Right lobe of liver (tissue), 6 donors: Measurements from ENCODE around the gene SLCO2A1. TPM values are rescaled to one million over a fixed set of nuclear protein-coding genes. Genes with fewer than 3 reads are reported as not detected.

Experiments used
- ATAC-seq, 4 donors: fragments of 200-7000 bp; cut with Tn5 transposase; one replicate each; pipeline ENCODE4 v1.9.1; 2020; ENCODE audit warnings: mild to moderate bottlenecking in 4 of 4, moderate library complexity in 4 of 4
- DNase-seq, 3 donors: peaks; one replicate each; pipeline ENCODE4 v3.0.0-alpha.2; 2020
- H3K27ac ChIP-seq, 3 donors: fragments of 200-600 bp; one replicate each; pipeline ENCODE4 v1.8.0; 2022
- H3K27me3 ChIP-seq, 2 donors: fragments of 200-600 bp; one replicate each; pipeline ENCODE4 v1.8.0; 2022
- H3K36me3 ChIP-seq, 4 donors: fragments of 200-600 bp; sonication (generic) in 1 of 4; one replicate each; pipeline versions ENCODE4 v1.5.1 to v1.8.0; 2017 to 2022; ENCODE audit warnings: control low read depth in 1 of 4
- H3K4me1 ChIP-seq, 4 donors: fragments of 200-600 bp; sonication (generic) in 1 of 4; one replicate each; pipeline versions ENCODE4 v1.5.1 to v1.8.0; 2017 to 2022; ENCODE audit warnings: control low read depth in 1 of 4
- H3K4me3 ChIP-seq, 3 donors: fragments of 200-600 bp; one replicate each; pipeline ENCODE4 v1.8.0; 2022
- H3K9me3 ChIP-seq, 4 donors: fragments of 200-600 bp; sonication (generic) in 1 of 4; one replicate each; pipeline versions ENCODE4 v1.5.1 to v1.8.0; 2017 to 2022; ENCODE audit warnings: control low read depth in 1 of 4
- POLR2A ChIP-seq: fragments of 450-650 bp; IDR thresholded peaks from one replicate; pipeline ENCODE4 v1.6.1; 2017; ENCODE audit warnings: antibody characterized with exemption, mild to moderate bottlenecking
- WGBS: methylation state at CpG from one replicate; pipeline ENCODE4 v1.1.6; 2018; ENCODE audit warnings: low coverage, low lambda C conversion rate; ENCODE audit not compliant: insufficient coverage; ENCODE audit errors: missing lambda C conversion rate; 5-methylcytosine and 5-hydroxymethylcytosine counted together
- intact Hi-C, 2 donors: fragments of 100-400 bp; cut with DNase I; formaldehyde crosslinking; loops; one replicate each; pipeline versions ENCODE4 v1.11.2 to v1.14.1; 2022
- total RNA-seq, 6 experiments: library from RNA; depleted of rRNA in 2 of 6; stranded (reverse); fragments of >200 nt in 2 of 6; fragmentation: NEBNext Ultra II Directional in 3 of 6; extraction: Animal tissue kit (Norgen Biotek cat#: 25700) in 3 of 6; gene quantifications; one replicate each; pipeline versions ENCODE4 v1.1.0 to v1.2.4, GENCODE V29; 2016 to 2023
- TF ChIP-seq, protein P1 (sequence below), 4 donors: fragments of 200-600 bp in 3 of 4; fragments of 450-650 bp in 1 of 4; IDR thresholded peaks; one replicate each; pipeline versions ENCODE4 v1.5.1 to v1.8.0; 2016 to 2022; ENCODE audit warnings: antibody characterized with exemption in 4 of 4, mild to moderate bottlenecking in 2 of 4
- donor health status: DM: no; HTN: yes; CAD: no.
- donor health status: DM: no; HTN: no; CAD: no.
- donor health status: DM: no; HTN: no; CAD: no.
- donor health status: DM: no; HTN: yes; CAD: no.
- donor health status: DM: no; HTN: yes; CAD: no.

The SLCO2A1 gene
- total RNA-seq, 6 experiments from 2014 or later, result 0.71 to 4.4 (median 1.5) TPM

DNA sequence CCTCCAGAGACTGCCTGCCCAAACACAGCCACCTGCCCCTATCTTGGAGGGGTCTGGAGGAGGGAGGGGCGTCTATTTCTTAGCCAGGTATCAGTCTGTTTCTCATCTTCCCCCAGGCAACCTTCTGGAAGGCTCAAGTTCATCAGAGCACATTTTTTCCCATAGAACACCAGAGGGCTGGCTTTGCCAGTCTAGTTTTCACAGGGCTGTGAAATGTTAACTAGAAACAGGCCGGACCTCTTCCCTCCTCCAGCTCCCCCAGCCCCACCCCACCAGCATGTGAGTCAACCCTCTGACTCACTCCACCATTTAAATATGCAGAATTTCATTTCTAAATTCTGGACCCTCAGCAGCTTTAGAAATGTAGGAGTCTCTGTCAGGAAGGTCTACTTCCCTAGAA, 66.9 kb downstream of the SLCO2A1 start:
- no peak overlapping the region for H3K27ac ChIP-seq
- no peaks in the 10 kb centered on the region for H3K4me1 ChIP-seq
- TF ChIP-seq, protein P1, sequence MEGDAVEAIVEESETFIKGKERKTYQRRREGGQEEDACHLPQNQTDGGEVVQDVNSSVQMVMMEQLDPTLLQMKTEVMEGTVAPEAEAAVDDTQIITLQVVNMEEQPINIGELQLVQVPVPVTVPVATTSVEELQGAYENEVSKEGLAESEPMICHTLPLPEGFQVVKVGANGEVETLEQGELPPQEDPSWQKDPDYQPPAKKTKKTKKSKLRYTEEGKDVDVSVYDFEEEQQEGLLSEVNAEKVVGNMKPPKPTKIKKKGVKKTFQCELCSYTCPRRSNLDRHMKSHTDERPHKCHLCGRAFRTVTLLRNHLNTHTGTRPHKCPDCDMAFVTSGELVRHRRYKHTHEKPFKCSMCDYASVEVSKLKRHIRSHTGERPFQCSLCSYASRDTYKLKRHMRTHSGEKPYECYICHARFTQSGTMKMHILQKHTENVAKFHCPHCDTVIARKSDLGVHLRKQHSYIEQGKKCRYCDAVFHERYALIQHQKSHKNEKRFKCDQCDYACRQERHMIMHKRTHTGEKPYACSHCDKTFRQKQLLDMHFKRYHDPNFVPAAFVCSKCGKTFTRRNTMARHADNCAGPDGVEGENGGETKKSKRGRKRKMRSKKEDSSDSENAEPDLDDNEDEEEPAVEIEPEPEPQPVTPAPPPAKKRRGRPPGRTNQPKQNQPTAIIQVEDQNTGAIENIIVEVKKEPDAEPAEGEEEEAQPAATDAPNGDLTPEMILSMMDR (IDR thresholded peaks at IDR 0.05), result no peak
- no peak for TF ChIP-seq POLR2A
- DNase-seq (no peak), ATAC-seq (no peak)
- H3K27me3 ChIP-seq, result no peaks in the 10 kb centered on the region
- 38% methylated on average over 2 of the region's 2 CpGs for whole genome bisulfite sequencing
- no peak overlapping the region for H3K4me3 ChIP-seq
- intact Hi-C loops, result no loop called here
- H3K36me3 ChIP-seq, result no peaks in the 10 kb centered on the region
- no peaks in the 10 kb centered on the region for H3K9me3 ChIP-seq

DNA sequence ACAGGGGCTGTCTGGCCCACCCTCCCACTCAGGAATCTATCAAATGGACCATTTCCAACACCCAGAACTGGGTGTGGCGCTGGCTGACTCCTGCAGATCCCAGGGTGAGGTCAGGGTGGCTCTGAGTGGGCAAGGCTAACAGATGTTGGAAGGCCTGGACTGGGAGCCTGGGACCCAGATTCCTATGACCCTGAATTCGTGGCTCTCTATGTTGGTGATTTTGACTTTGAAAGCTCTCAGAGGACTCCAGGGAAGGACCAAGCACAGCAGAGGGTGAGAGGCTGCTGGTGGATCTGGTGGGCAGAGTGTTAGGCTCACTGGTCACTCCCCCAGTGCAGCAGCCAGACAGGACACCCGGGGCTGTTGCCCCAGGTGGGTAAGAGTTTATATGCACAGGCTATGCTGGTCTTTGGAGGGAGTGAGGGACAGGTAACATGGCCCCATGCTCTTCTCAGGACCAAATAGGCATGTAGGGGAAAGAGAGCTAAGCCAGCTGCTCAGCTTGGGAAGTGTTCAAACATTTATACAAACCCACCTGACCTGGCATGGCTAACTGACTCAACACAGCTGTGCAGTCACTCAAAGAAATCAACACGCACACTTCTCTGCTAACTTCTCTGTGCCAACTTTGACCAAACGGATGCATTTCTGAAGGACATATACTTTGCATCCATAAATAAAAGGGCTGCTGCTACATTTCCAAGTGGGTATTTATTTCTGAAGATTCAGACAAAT, 71.5 kb downstream of the SLCO2A1 start:
- Histone ChIP-seq H3K4me1 (no peaks in the 10 kb centered on the region), H3K4me3 (no peak overlapping the region), H3K27ac (no peak overlapping the region), H3K9me3 (no peaks in the 10 kb centered on the region), H3K27me3 (no peaks in the 10 kb centered on the region), H3K36me3 (no peaks in the 10 kb centered on the region)
- intact Hi-C loops, result no loop called here
- DNase-seq (no peak), ATAC-seq (no peak)
- 42% methylated on average over 3 of the region's 5 CpGs for WGBS
- TF ChIP-seq POLR2A, result no peak
- TF ChIP-seq, protein P1 (IDR thresholded peaks at IDR 0.05), result no peak

DNA sequence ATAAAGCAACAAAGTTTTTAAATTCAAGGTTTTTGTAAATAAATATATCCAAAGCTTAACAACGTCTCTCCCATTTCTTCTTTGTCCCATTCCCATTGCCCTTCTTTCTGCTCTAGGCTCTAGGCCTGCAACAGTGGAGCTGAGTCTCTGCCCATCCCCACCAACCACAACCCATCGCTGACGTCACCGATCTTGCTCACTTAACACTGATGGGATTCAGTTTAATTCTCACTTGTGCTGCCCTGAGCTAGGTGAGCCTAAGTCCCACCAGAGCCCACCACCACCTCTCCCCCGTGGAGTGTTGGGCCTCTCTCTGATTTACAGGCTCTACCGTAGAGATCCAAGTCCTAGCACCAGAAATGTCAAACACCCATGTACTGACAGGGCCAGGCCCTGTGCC, 72.7 kb downstream of the SLCO2A1 start:
- Histone ChIP-seq H3K9me3 (no peaks in the 10 kb centered on the region), H3K4me3 (no peak overlapping the region), H3K27me3 (no peaks in the 10 kb centered on the region), H3K27ac (no peak overlapping the region), H3K36me3 (no peaks in the 10 kb centered on the region), H3K4me1 (no peaks in the 10 kb centered on the region)
- no peak for TF ChIP-seq POLR2A
- TF ChIP-seq, protein P1 (IDR thresholded peaks at IDR 0.05), result no peak
- 80% methylated on average over 4 of the region's 6 CpGs for WGBS
- ATAC-seq, result no peak
- intact Hi-C loops, result no loop called here
- DNase-seq, result no peak

DNA sequence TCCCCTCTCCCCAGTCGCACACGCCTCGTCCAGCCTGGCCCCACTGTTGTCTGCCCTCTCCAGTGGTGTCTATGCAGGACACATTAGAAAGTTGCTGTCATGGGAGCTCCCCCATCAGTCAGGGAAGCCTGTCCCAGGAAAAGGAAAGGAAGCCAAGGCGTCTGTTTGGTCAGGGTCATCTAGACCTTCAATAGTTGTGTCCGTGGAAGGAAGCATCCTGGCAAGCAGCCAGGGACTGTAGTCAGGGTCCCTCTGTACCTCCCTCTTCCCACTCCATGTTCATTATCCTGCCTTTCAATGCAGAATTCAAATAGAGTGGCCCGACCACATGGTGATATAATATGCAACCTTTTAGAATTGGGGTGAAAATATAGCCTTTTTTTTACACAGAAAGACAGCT, 73.4 kb downstream of the SLCO2A1 start:
- intact Hi-C loops, result no loop called here
- Histone ChIP-seq H3K9me3 (no peaks in the 10 kb centered on the region), H3K27me3 (no peaks in the 10 kb centered on the region), H3K27ac (no peak overlapping the region), H3K4me1 (no peaks in the 10 kb centered on the region), H3K36me3 (no peaks in the 10 kb centered on the region), H3K4me3 (no peak overlapping the region)
- WGBS, result 53% methylated on average over 4 of the region's 6 CpGs
- no peak for TF ChIP-seq POLR2A
- TF ChIP-seq, protein P1 (IDR thresholded peaks at IDR 0.05), result no peak
- peak in 2 of 3 donors; percentile 30 to 55 for DNase-seq
- ATAC-seq, result peak in 3 of 4 donors; percentile 28 to 44 (median 39)
